Bronchial epithelial cell (primary cell): ENCODE measurements around the gene BANP. TPM values are rescaled to one million over a fixed set of nuclear protein-coding genes. Genes with fewer than 3 reads are reported as not detected.
"Not testable (repeated sequence)": the region's sequence is repeated elsewhere in the genome, so short reads cannot be mapped to it uniquely, and the experiment has no call there.

Experiments
- DNase-seq: peaks from one replicate; pipeline ENCODE4 v3.0.0-alpha.2; 2010; ENCODE audit warnings: low read depth
- FAIRE-seq: peaks from 2 replicates; lab custom pipeline; 2011; peaks lifted over from hg19 to GRCh38; lab: Jason Lieb, UNC
- H3K27me3 ChIP-seq: 2 replicates; pipeline ENCODE4 v1.5.1; 2011; ENCODE audit warnings: low read length; ENCODE audit not compliant: control insufficient read depth, insufficient read depth
- H3K36me3 ChIP-seq: 2 replicates; pipeline ENCODE4 v1.5.1; 2011; ENCODE audit warnings: low read length; ENCODE audit not compliant: control insufficient read depth, insufficient read depth
- H3K4me3 ChIP-seq: 2 replicates; pipeline ENCODE4 v1.5.1; 2011; ENCODE audit warnings: mild to moderate bottlenecking, low read depth, low read length, control low read depth
- CTCF ChIP-seq: IDR thresholded peaks from 2 replicates; pipeline ENCODE4 v1.5.1; 2011; ENCODE audit warnings: mild to moderate bottlenecking, moderate library complexity, low read length, control low read depth, inconsistent platforms; ENCODE audit not compliant: insufficient read depth, severe bottlenecking
- total RNA-seq: library from RNA; depleted of rRNA; stranded (reverse); fragments of >200 nt; gene quantifications from 2 replicates; pipeline ENCODE4 v1.2.1, GENCODE V29; 2014

BANP gene
- total RNA-seq, 1 donor from 2014 or later = 22.1 TPM

GRCh38 chr16:87936375-87937230, 14.6 kb upstream of the BANP start, which contains the start of gene CA5A:
Gene CA5A (minus strand): TSS chr16:87936529. CDS start chr16:87936450, 79 bp downstream.
- DNase-seq (no peak), FAIRE-seq (no peak)
- no peak for TF ChIP-seq CTCF
- Histone ChIP-seq H3K4me3 (no peak within 1 kb of the TSS), H3K36me3 (no peaks in the 10 kb centered on the region), H3K27me3 (peaks cover 2% of the 10 kb centered on the region)

GRCh38 chr16:87937231-87937542, 14.0 kb upstream of the BANP start:
- not testable (repeated sequence) for H3K4me3 ChIP-seq, DNase-seq, H3K36me3 ChIP-seq, H3K27me3 ChIP-seq, FAIRE-seq

GRCh38 chr16:87938412-87938949, 12.8 kb upstream of the BANP start:
- H3K4me3 ChIP-seq = no peak overlapping the region
- FAIRE-seq (no peak), DNase-seq (no peak)
- H3K36me3 ChIP-seq = no peaks in the 10 kb centered on the region
- H3K27me3 ChIP-seq = no peaks in the 10 kb centered on the region
- TF ChIP-seq CTCF = no peak

- Histone ChIP-seq H3K36me3 (no peaks in the 10 kb centered on the region), H3K4me3 (no peak overlapping the region), H3K27me3 (no peaks in the 10 kb centered on the region)
- DNase-seq (no peak), FAIRE-seq (no peak)
- no peak for TF ChIP-seq CTCF
Observed at GRCh38 chr16:87939562-87940423, 11.4 kb upstream of the BANP start.

GRCh38 chr16:87942680-87943079, 8.6 kb upstream of the BANP start:
- FAIRE-seq = no peak
- H3K4me3 ChIP-seq = no peak overlapping the region
- TF ChIP-seq CTCF = no peak
- no peaks in the 10 kb centered on the region for H3K27me3 ChIP-seq
- H3K36me3 ChIP-seq = no peaks in the 10 kb centered on the region
- no peak for DNase-seq
